GM12878 (cell line): ENCODE measurements around the gene SLC25A13.

Experiments used
- CBFB ChIP-seq: IDR thresholded peaks from 2 replicates; pipeline ENCODE4 v1.6.1; 2016; ENCODE audit warnings: antibody characterized with exemption, low read depth
- EP300 ChIP-seq, 2 experiments: fragments of 150-350 bp in 1 of 2; IDR thresholded peaks; 2 replicates each; pipeline ENCODE4 v1.6.1; 2011 to 2012; ENCODE audit warnings: low read depth in 2 of 2, low read length in 2 of 2, borderline replicate concordance in 1 of 2, improper control_type of control experiment in 1 of 2, inconsistent platforms in 1 of 2; ENCODE audit not compliant: control insufficient read depth in 1 of 2
- POLR2A ChIP-seq: IDR thresholded peaks from 2 replicates; pipeline ENCODE4 v1.6.1; 2011; ENCODE audit warnings: low read depth, mild to moderate bottlenecking, low read length
- RELA ChIP-seq: fragments of 450-650 bp; IDR thresholded peaks from 2 replicates; pipeline ENCODE4 v1.8.0; 2014; ENCODE audit warnings: borderline replicate concordance; ENCODE audit not compliant: partially characterized antibody

- TF ChIP-seq RELA (no peak), POLR2A (no peak), CBFB (no peak), EP300 (IDR thresholded peaks at IDR 0.05; ENCODE audit: borderline replicate concordance in 1 of 2, control insufficient read depth in 1 of 2, low read depth in 2 of 2, low read length in 2 of 2) (no peak)
Measured at GRCh38 chr7:96253441-96253840, 68.5 kb downstream of the SLC25A13 start.
